ENCODE data around the gene E2F3. TPM values are rescaled to one million over a fixed set of nuclear protein-coding genes. Genes with fewer than 3 reads are reported as not detected.

The E2F3 gene
- polyA plus RNA-seq, 5 donors, result 12.2 to 15.4 (median 13.1) TPM

- DNase-seq, result no peak
Observed at GRCh38 chr6:20532881-20533280, 131.2 kb downstream of the E2F3 start.

GRCh38 chr6:20533746-20534294 lies 132.1 kb downstream of the E2F3 start:
- DNase-seq, result no peak

GRCh38 chr6:20534295-20535262 lies 132.9 kb downstream of the E2F3 start, which contains the start of gene CDKAL1:
Gene CDKAL1, plus strand, starts transcription at chr6:20534457. Its CDS starts 11,894 bp downstream, at chr6:20546351.
- peak; percentile 87 to 89 for DNase-seq

DNA sequence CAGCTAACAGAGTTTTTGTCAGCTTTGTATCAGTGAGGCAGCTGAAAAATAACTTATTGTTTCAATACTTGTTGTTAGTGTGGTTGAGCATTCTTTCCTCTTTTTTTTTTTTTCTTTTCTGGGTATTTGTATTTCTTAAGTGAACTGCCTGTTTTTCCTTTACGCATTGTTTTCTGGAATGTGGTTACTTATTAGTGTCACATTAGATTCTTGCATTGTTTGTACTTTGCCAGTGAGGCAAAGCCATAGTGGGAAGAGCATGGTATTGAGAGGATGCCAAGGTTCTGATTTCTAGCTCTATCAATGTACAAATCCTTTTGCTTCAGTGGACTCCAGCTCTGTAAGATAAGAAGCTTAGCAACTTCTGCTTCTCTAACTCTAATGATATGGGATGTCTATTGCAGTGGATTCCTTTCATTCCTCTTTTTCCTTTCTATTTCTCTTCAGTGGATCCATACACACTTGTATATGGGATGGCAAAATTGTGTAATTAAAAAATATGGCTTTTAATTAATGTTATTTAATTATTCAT lies 136.5 kb downstream of the E2F3 start:
- DNase-seq, result no peak

GRCh38 chr6:20538907-20539306 lies 137.2 kb downstream of the E2F3 start:
- no peak for DNase-seq

- DNase-seq, result no peak
Observed at GRCh38 chr6:20539387-20539786, 137.7 kb downstream of the E2F3 start.

GRCh38 chr6:20540683-20541082 lies 139.0 kb downstream of the E2F3 start:
- no peak for DNase-seq

- no peak for DNase-seq
Observed at GRCh38 chr6:20541382-20541781, 139.7 kb downstream of the E2F3 start.

- no peak for DNase-seq
Observed at GRCh38 chr6:20542927-20543602, 141.4 kb downstream of the E2F3 start.

Other genes starting within 250 kb of the E2F3 start
- gene MBOAT1, start 189.4 kb upstream of the E2F3 start, polyA plus RNA-seq (ENCODE audit: insufficient read depth in 1 of 5, insufficient read length in 5 of 5, low replicate concordance in 1 of 5), result 10 to 100 TPM; 12.9 to 20.3 (median 18.4) TPM
- 10 to 100 TPM; 15.1 to 19.5 (median 18.2) TPM for gene CDKAL1, start 132.6 kb downstream of the E2F3 start, polyA plus RNA-seq (ENCODE audit: insufficient read depth in 1 of 5, insufficient read length in 5 of 5, low replicate concordance in 1 of 5)

All from right lung (tissue), 5 donors.